Transverse colon (tissue), 4 donors: ENCODE results near the gene C15orf39. TPM values are rescaled to one million over a fixed set of nuclear protein-coding genes. Genes with fewer than 3 reads are reported as not detected.
"Not testable (repeated sequence)": the region's sequence is repeated elsewhere in the genome, so short reads cannot be mapped to it uniquely, and the experiment has no call there.

Source experiments
- DNase-seq: peaks from one replicate; pipeline ENCODE4 v3.0.0-alpha.2; 2019
- H3K27ac ChIP-seq, 4 donors: fragments of 200-600 bp; sonication (generic); 2 replicates each; pipeline ENCODE4 v1.5.1; 2016 to 2018; ENCODE audit warnings: inconsistent platforms in 4 of 4
- H3K27me3 ChIP-seq: fragments of 200-600 bp; sonication (generic); 2 replicates; pipeline ENCODE4 v1.5.1; 2017; ENCODE audit warnings: inconsistent platforms
- H3K36me3 ChIP-seq, 4 donors: fragments of 200-600 bp; sonication (generic); 2 replicates each; pipeline ENCODE4 v1.5.1; 2017 to 2019; ENCODE audit warnings: inconsistent platforms in 4 of 4
- H3K4me1 ChIP-seq, 4 donors: fragments of 200-600 bp; sonication (generic); 2 replicates each; pipeline ENCODE4 v1.5.1; 2017 to 2020; ENCODE audit warnings: inconsistent platforms in 4 of 4
- H3K4me3 ChIP-seq, 4 donors: fragments of 200-600 bp; sonication (generic); 1 replicate in 1 of 4; 2 replicates in 3 of 4; pipeline versions ENCODE4 v1.5.1 to v1.6.1; 2017 to 2019; ENCODE audit warnings: inconsistent platforms in 4 of 4
- H3K9me3 ChIP-seq, 2 donors: fragments of 200-600 bp; sonication (generic); 2 replicates each; pipeline ENCODE4 v1.5.1; 2017 to 2019; ENCODE audit warnings: inconsistent platforms in 2 of 2
- CTCF ChIP-seq, 5 experiments: fragments of 200-600 bp in 3 of 5; fragments of 450-650 bp in 2 of 5; sonication (generic) in 3 of 5; IDR thresholded peaks; 1 replicate in 2 of 5; 2 replicates in 3 of 5; pipeline ENCODE4 v1.5.1; 2016 to 2017; ENCODE audit warnings: antibody characterized with exemption in 5 of 5, inconsistent platforms in 3 of 5, mild to moderate bottlenecking in 2 of 5, moderate library complexity in 1 of 5
- EP300 ChIP-seq: sonication (generic); formaldehyde crosslinking; IDR thresholded peaks from one replicate; pipeline ENCODE4 v1.6.1; 2017; ENCODE audit warnings: antibody characterized with exemption, low read depth
- POLR2A ChIP-seq: fragments of 450-650 bp; IDR thresholded peaks from one replicate; pipeline ENCODE4 v1.6.1; 2016; ENCODE audit warnings: antibody characterized with exemption, mild to moderate bottlenecking, moderate library complexity
- POLR2AphosphoS5 ChIP-seq, 3 donors: sonication (generic); formaldehyde crosslinking; IDR thresholded peaks; one replicate each; pipeline ENCODE4 v1.6.1; 2016; ENCODE audit warnings: antibody characterized with exemption in 3 of 3
- WGBS, 2 donors: methylation state at CpG; one replicate each; pipeline ENCODE4 v1.1.5; 2018; ENCODE audit warnings: low coverage in 1 of 2; 5-methylcytosine and 5-hydroxymethylcytosine counted together
- in situ Hi-C, 4 donors: fragments of 200-750 bp; cut with MboI; loops; one replicate each; pipeline versions ENCODE4 v1.15.0 to v1.15.1; 2017; ENCODE audit warnings: low sequenced_read_pairs in 3 of 4, low pct_ligation_motif_present in 1 of 4, low pct_unique_long_range_greater_than_20kb in 1 of 4
- intact Hi-C: fragments of 100-400 bp; cut with DNase I; formaldehyde crosslinking; loops from one replicate; pipeline ENCODE4 v1.15.1; 2023; ENCODE audit warnings: low total_unique reads
- total RNA-seq, 4 donors: library from RNA; depleted of rRNA; stranded (reverse); fragments of >200 nt; gene quantifications; one replicate each; pipeline ENCODE4 v1.1.0, GENCODE V29; 2016

The C15orf39 gene
- total RNA-seq, 4 donors from 2014 or later: 20.9 to 27.9 (median 26.7) TPM

DNA sequence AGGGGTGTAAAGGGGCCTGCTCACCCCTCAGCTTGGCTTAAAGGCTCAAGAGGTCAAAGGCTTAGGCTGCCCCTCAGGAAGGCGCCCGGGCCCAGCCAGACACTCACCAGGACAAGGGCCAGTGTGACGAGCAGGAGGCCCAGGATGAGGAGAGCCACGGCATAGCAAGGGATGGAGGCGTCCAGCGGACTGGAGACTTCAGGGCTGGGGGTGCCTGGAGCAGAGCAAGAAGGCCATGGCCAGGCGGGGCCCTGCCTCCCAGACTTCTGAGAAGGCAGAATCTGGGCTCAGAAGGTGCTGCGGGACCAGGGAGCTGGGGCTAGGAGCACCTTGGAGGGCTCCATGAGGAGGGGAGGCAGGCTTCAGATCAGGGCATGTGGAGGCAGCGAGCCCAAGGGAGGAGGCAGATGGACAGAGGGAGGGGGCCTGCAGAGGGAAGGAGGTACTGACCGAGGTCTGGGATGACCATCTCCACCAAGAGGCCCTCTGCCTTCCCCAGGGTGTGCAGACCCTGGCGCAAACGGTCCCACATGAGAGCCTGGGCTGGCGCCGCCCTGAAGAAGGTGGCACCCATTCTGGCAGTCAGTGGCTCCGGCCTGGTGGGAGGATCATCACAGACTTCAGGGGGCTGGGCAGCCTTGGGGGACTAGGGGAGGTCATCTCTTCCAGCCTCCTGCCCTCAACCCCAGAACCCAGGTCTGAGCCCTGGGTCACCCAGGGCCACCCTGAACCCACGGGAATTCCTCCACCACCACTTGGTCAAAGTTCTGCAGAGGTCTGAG, 24.5 kb downstream of the C15orf39 start:
- intact Hi-C loops: no loop called here
- no peaks in the 10 kb centered on the region for H3K36me3 ChIP-seq
- in situ Hi-C loops: no loop called here
- 90 to 100% methylated on average over 2 to 13 of the region's 16 CpGs for WGBS, 2 donors
- TF ChIP-seq EP300 (no peak), POLR2AphosphoS5 (IDR thresholded peaks at IDR 0.05) (no peak), CTCF (IDR thresholded peaks at IDR 0.05) (no peak), POLR2A (no peak)
- H3K9me3 ChIP-seq: no peaks in the 10 kb centered on the region
- H3K4me3 ChIP-seq: no peak overlapping the region
- H3K27ac ChIP-seq: no peak overlapping the region
- no peaks in the 10 kb centered on the region for H3K27me3 ChIP-seq
- H3K4me1 ChIP-seq: no peaks in the 10 kb centered on the region
- DNase-seq: no peak

DNA sequence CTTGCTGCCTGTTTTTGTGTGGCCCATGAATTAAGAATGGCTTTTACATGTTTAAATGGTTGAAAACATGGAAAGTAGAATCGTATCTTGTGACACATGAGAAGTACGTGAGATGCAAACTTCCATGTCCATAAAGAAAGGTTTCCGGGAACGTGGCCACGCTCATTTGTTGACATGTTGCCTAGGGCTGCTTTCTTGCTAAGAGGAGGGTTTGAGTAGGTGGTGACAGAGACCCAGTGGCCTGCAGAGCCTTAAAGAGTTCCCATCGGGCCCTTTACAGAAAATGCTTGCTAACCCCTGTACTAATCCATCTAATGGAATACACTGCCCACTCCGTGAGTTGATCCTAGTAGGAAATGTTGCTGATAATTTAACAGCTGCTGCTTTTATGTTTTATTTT, 25.4 kb downstream of the C15orf39 start:
- H3K4me3 ChIP-seq, H3K36me3 ChIP-seq, in situ Hi-C loops, H3K27ac ChIP-seq, intact Hi-C loops, H3K27me3 ChIP-seq, DNase-seq, H3K4me1 ChIP-seq, H3K9me3 ChIP-seq: not testable (repeated sequence)
- 74 to 85% methylated on average over 7 of the region's 7 CpGs for WGBS, 2 donors

- WGBS, 2 donors: 84 to 100% methylated on average over 1 to 13 of the region's 13 CpGs
- no peaks in the 10 kb centered on the region for H3K27me3 ChIP-seq
- no peaks in the 10 kb centered on the region for H3K4me1 ChIP-seq
- no peak overlapping the region for H3K27ac ChIP-seq
- TF ChIP-seq POLR2AphosphoS5 (IDR thresholded peaks at IDR 0.05): no peak
- no peak for TF ChIP-seq CTCF (IDR thresholded peaks at IDR 0.05)
- no peak for TF ChIP-seq EP300
- TF ChIP-seq POLR2A: no peak
- DNase-seq: no peak
- no peaks in the 10 kb centered on the region for H3K36me3 ChIP-seq
- intact Hi-C loops: no loop called here
- H3K4me3 ChIP-seq: no peak overlapping the region
- H3K9me3 ChIP-seq: no peaks in the 10 kb centered on the region
- in situ Hi-C loops: no loop called here
These were observed 26.1 kb downstream of the C15orf39 start for GRCh38 chr15:75227663-75228280.

- H3K4me3 ChIP-seq: no peak overlapping the region
- TF ChIP-seq CTCF (IDR thresholded peaks at IDR 0.05) (no peak), EP300 (no peak), POLR2AphosphoS5 (IDR thresholded peaks at IDR 0.05) (no peak), POLR2A (no peak)
- H3K27ac ChIP-seq: no peak overlapping the region
- H3K9me3 ChIP-seq: no peaks in the 10 kb centered on the region
- in situ Hi-C loops: no loop called here
- H3K36me3 ChIP-seq: no peaks in the 10 kb centered on the region
- intact Hi-C loops: no loop called here
- H3K27me3 ChIP-seq: no peaks in the 10 kb centered on the region
- H3K4me1 ChIP-seq: no peaks in the 10 kb centered on the region
- no peak for DNase-seq
- WGBS, 2 donors: 79% methylated on average over 9 of the region's 9 CpGs; no CpG with 5 or more reads in 1 of the 2 donors
These were observed 27.1 kb downstream of the C15orf39 start for GRCh38 chr15:75228787-75229186.
